GM21717 (cell line): ENCODE measurements around the gene AKR1B1.

ENCODE experiments used
- ATAC-seq: cut with Tn5 transposase; IDR thresholded peaks from one replicate; pipeline ENCODE4 v1.9.1; 2021; ENCODE audit warnings: mild to moderate bottlenecking, moderate library complexity; ENCODE audit not compliant: unreplicated experiment

Gene AKR1B1

GRCh38 chr7:134470864-134471263 lies 12.0 kb upstream of the AKR1B1 start:
- no peak for ATAC-seq

GRCh38 chr7:134469622-134470021 lies 10.7 kb upstream of the AKR1B1 start:
- ATAC-seq: no peak

GRCh38 chr7:134468475-134468874 lies 9.6 kb upstream of the AKR1B1 start:
- ATAC-seq: no peak

- ATAC-seq: no peak
Observed at GRCh38 chr7:134468054-134468453, 9.2 kb upstream of the AKR1B1 start.

- ATAC-seq: no peak
Observed at GRCh38 chr7:134465491-134465890, 6.6 kb upstream of the AKR1B1 start.

- ATAC-seq: no peak
Observed at GRCh38 chr7:134464496-134464895, 5.6 kb upstream of the AKR1B1 start.

GRCh38 chr7:134463751-134464150 lies 4.9 kb upstream of the AKR1B1 start:
- ATAC-seq: no peak

- no peak for ATAC-seq
Observed at GRCh38 chr7:134462337-134462925, 3.5 kb upstream of the AKR1B1 start.

GRCh38 chr7:134461916-134462315 lies 3.0 kb upstream of the AKR1B1 start:
- no peak for ATAC-seq

GRCh38 chr7:134459981-134460380 lies 1.1 kb upstream of the AKR1B1 start:
- no peak for ATAC-seq

GRCh38 chr7:134458341-134458805 lies 527 bp downstream of the AKR1B1 start:
- ATAC-seq: peak; percentile 55

- no peak for ATAC-seq
Observed at GRCh38 chr7:134457210-134457609, 1.7 kb downstream of the AKR1B1 start.

- no peak for ATAC-seq
Observed at GRCh38 chr7:134454277-134454676, 4.6 kb downstream of the AKR1B1 start.

GRCh38 chr7:134453518-134453917 lies 5.4 kb downstream of the AKR1B1 start:
- ATAC-seq: no peak

- no peak for ATAC-seq
Observed at GRCh38 chr7:134452991-134453473, 5.9 kb downstream of the AKR1B1 start.

GRCh38 chr7:134452419-134452838 lies 6.5 kb downstream of the AKR1B1 start:
- ATAC-seq: no peak

GRCh38 chr7:134451656-134452055 lies 7.2 kb downstream of the AKR1B1 start:
- no peak for ATAC-seq

GRCh38 chr7:134450294-134451000 lies 8.5 kb downstream of the AKR1B1 start:
- ATAC-seq: no peak

GRCh38 chr7:134449680-134450079 lies 9.2 kb downstream of the AKR1B1 start:
- ATAC-seq: no peak

- ATAC-seq: no peak
Observed at GRCh38 chr7:134448356-134449229, 10.3 kb downstream of the AKR1B1 start.

- no peak for ATAC-seq
Observed at GRCh38 chr7:134447383-134447782, 11.5 kb downstream of the AKR1B1 start.
